Endodermal cell (in vitro differentiated cells): ENCODE measurements around the gene RABGAP1L. TPM values are rescaled to one million over a fixed set of nuclear protein-coding genes. Genes with fewer than 3 reads are reported as not detected.

ENCODE experiments used
- DNase-seq: peaks from one replicate; pipeline ENCODE4 v3.0.0-alpha.2; 2017
- H3K27ac ChIP-seq: 2 replicates; pipeline ENCODE4 v1.5.1; 2013; ENCODE audit warnings: mild to moderate bottlenecking, low read depth, low read length, moderate library complexity
- H3K27me3 ChIP-seq: 2 replicates; pipeline ENCODE4 v1.6.1; 2013; ENCODE audit warnings: mild to moderate bottlenecking, low read length, moderate library complexity; ENCODE audit not compliant: insufficient read depth, control insufficient read depth, poor library complexity, severe bottlenecking
- H3K36me3 ChIP-seq: 2 replicates; pipeline ENCODE4 v1.7.0; 2013; ENCODE audit warnings: mild to moderate bottlenecking, low read length, moderate library complexity; ENCODE audit not compliant: control insufficient read depth, insufficient read depth
- H3K4me1 ChIP-seq: one replicate; pipeline ENCODE4 v1.7.0; 2013; ENCODE audit warnings: low read length; ENCODE audit not compliant: control insufficient read depth, insufficient read depth
- H3K4me3 ChIP-seq: 2 replicates; pipeline ENCODE4 v1.5.1; 2013; ENCODE audit warnings: mild to moderate bottlenecking, low read length, moderate library complexity
- H3K9ac ChIP-seq: 2 replicates; pipeline ENCODE4 v1.6.1; 2013; ENCODE audit warnings: mild to moderate bottlenecking, low read length, moderate library complexity; ENCODE audit not compliant: poor library complexity, severe bottlenecking; ENCODE audit errors: extremely low read depth
- H3K9me3 ChIP-seq: 2 replicates; pipeline ENCODE4 v1.6.1; 2013; ENCODE audit warnings: mild to moderate bottlenecking, low read length, moderate library complexity; ENCODE audit not compliant: control insufficient read depth
- H3K27ac Mint-ChIP-seq: 2 replicates; pipeline ENCODE4 v1.8.0; 2020; ENCODE audit warnings: mixed read lengths
- H3K27me3 Mint-ChIP-seq: 2 replicates; pipeline ENCODE4 v1.8.0; 2021; ENCODE audit warnings: mild to moderate bottlenecking, mixed read lengths; ENCODE audit not compliant: insufficient read depth
- H3K36me3 Mint-ChIP-seq: 2 replicates; pipeline ENCODE4 v1.8.0; 2020; ENCODE audit warnings: low read depth, mixed read lengths
- H3K4me1 Mint-ChIP-seq: 2 replicates; pipeline ENCODE4 v1.8.0; 2020; ENCODE audit warnings: mixed read lengths
- H3K4me3 Mint-ChIP-seq: 2 replicates; pipeline ENCODE4 v1.8.0; 2020; ENCODE audit warnings: mild to moderate bottlenecking, moderate library complexity, mixed read lengths
- H3K9me3 Mint-ChIP-seq: 2 replicates; pipeline ENCODE4 v1.8.0; 2020; ENCODE audit warnings: mild to moderate bottlenecking, mixed read lengths
- WGBS, 2 experiments: methylation state at CpG; one replicate each; pipeline versions ENCODE4 v1.1.5 to v1.1.7; 2013; ENCODE audit warnings: missing lambda C conversion rate in 2 of 2, mixed read lengths in 1 of 2; ENCODE audit not compliant: insufficient coverage in 1 of 2, insufficient read length in 1 of 2; 5-methylcytosine and 5-hydroxymethylcytosine counted together
- total RNA-seq, 2 donors: library from RNA; stranded (reverse); fragmentation: NEBNext Ultra II Directional in 1 of 2; extraction: Animal tissue kit (Norgen Biotek cat#: 25700) in 1 of 2; gene quantifications; 2 replicates in 1 of 2; 3 replicates in 1 of 2; pipeline ENCODE4 v1.2.1, GENCODE V29; 2021
- TF ChIP-seq, protein P1 (sequence below): fragments of 200-600 bp; sonication (generic); conservative IDR thresholded peaks from 2 replicates; pipeline ENCODE4 v1.5.0; 2021; ENCODE audit warnings: antibody characterized with exemption, mild to moderate bottlenecking

Gene RABGAP1L
- total RNA-seq, 2 donors from 2014 or later = 32.5 to 36.9 TPM

GRCh38 chr1:174712541-174712940 is 553.2 kb downstream of the RABGAP1L start:
- Histone ChIP-seq H3K9me3 (peaks cover 6% of the 10 kb centered on the region), H3K4me1 (no peaks in the 10 kb centered on the region), H3K27ac (no peak overlapping the region), H3K4me3 (no peak overlapping the region), H3K36me3 (no peaks in the 10 kb centered on the region), H3K27me3 (no peaks in the 10 kb centered on the region), H3K9ac (no peak overlapping the region)
- TF ChIP-seq, protein P1, sequence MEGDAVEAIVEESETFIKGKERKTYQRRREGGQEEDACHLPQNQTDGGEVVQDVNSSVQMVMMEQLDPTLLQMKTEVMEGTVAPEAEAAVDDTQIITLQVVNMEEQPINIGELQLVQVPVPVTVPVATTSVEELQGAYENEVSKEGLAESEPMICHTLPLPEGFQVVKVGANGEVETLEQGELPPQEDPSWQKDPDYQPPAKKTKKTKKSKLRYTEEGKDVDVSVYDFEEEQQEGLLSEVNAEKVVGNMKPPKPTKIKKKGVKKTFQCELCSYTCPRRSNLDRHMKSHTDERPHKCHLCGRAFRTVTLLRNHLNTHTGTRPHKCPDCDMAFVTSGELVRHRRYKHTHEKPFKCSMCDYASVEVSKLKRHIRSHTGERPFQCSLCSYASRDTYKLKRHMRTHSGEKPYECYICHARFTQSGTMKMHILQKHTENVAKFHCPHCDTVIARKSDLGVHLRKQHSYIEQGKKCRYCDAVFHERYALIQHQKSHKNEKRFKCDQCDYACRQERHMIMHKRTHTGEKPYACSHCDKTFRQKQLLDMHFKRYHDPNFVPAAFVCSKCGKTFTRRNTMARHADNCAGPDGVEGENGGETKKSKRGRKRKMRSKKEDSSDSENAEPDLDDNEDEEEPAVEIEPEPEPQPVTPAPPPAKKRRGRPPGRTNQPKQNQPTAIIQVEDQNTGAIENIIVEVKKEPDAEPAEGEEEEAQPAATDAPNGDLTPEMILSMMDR = no peak
- H3K36me3 Mint-ChIP-seq = peaks cover 15% of the 10 kb centered on the region
- H3K4me1 Mint-ChIP-seq = peaks cover under 1% of the 10 kb centered on the region
- no peak overlapping the region for H3K4me3 Mint-ChIP-seq
- H3K27ac Mint-ChIP-seq = no peak overlapping the region
- 91 to 95% methylated on average over 6 to 8 of the region's 8 CpGs for WGBS, 2 experiments
- H3K27me3 Mint-ChIP-seq = no peaks in the 10 kb centered on the region
- peaks cover 20% of the 10 kb centered on the region for H3K9me3 Mint-ChIP-seq
- DNase-seq = no peak

DNA sequence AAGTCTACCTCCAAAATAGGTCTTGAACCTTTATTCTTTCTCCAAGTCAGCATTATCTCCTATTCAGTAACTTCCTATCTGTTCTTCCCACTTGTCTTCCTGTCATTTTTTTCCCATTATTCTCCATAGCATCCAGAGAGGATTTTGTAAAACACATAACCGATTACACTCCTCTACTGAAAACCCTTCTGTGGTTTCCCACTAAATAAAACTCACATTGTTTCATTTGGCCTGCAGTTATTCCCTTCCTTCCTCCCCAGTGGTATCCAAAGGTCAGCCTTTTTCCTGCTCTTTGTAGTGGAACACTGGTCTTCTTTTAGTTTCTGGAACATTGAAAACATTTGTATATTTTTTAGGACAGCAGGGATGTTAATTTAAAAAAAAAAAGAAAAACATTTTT is 554.5 kb downstream of the RABGAP1L start:
- no peak overlapping the region for H3K4me3 Mint-ChIP-seq
- Histone ChIP-seq H3K9me3 (peaks cover 6% of the 10 kb centered on the region), H3K27ac (no peak overlapping the region), H3K4me3 (no peak overlapping the region), H3K36me3 (no peaks in the 10 kb centered on the region), H3K9ac (no peak overlapping the region), H3K4me1 (no peaks in the 10 kb centered on the region), H3K27me3 (no peaks in the 10 kb centered on the region)
- WGBS, 2 experiments = 88 to 100% methylated on average over 1 of the region's 1 CpG
- H3K27ac Mint-ChIP-seq = no peak overlapping the region
- no peak for DNase-seq
- H3K27me3 Mint-ChIP-seq = no peaks in the 10 kb centered on the region
- peaks cover 15% of the 10 kb centered on the region for H3K36me3 Mint-ChIP-seq
- TF ChIP-seq, protein P1 = no peak
- H3K9me3 Mint-ChIP-seq = peaks cover 17% of the 10 kb centered on the region
- no peaks in the 10 kb centered on the region for H3K4me1 Mint-ChIP-seq

DNA sequence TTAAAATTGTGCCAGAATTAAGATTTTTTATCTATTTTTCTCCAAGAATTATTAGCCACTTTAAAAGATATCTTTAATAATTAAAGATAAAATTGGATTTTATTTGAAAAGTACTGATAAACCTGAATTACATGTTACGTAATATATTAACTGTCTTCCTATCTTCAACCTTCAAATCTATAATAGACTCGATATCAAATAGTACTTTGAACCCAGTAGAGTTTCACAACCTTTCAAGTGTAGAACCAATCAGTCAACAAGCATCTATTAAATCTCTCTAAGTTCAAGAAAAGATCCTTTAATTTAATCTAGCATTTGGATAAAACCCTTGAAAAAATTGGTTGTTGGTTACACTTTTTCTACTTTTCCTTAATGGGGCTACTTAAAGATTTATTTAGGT is 559.9 kb downstream of the RABGAP1L start:
- Mint-ChIP-seq H3K27me3 (no peaks in the 10 kb centered on the region), H3K4me1 (no peaks in the 10 kb centered on the region), H3K27ac (no peak overlapping the region), H3K4me3 (no peak overlapping the region), H3K9me3 (no peaks in the 10 kb centered on the region), H3K36me3 (no peaks in the 10 kb centered on the region)
- DNase-seq = no peak
- H3K4me3 ChIP-seq = no peak overlapping the region
- H3K36me3 ChIP-seq = no peaks in the 10 kb centered on the region
- TF ChIP-seq, protein P1 = no peak
- H3K27ac ChIP-seq = no peak overlapping the region
- H3K9me3 ChIP-seq = no peaks in the 10 kb centered on the region
- 99 to 100% methylated on average over 2 of the region's 2 CpGs for WGBS, 2 experiments
- no peaks in the 10 kb centered on the region for H3K27me3 ChIP-seq
- H3K9ac ChIP-seq = no peak overlapping the region
- no peaks in the 10 kb centered on the region for H3K4me1 ChIP-seq
